Measurements from ENCODE around the gene COBL.

The COBL gene

GRCh38 chr7:50983850-50984249 lies 332.8 kb downstream of the COBL start:
- intact Hi-C loops (cut with DNase I; ENCODE audit: low total_unique reads), result no loop called here
- Histone ChIP-seq H3K4me1 (no peaks in the 10 kb centered on the region), H3K4me3 (no peak overlapping the region), H3K9me3 (no peaks in the 10 kb centered on the region), H3K27me3 (peaks cover 0 to 4% of the 10 kb centered on the region in 2 donors), H3K36me3 (no peaks in the 10 kb centered on the region), H3K27ac (no peak overlapping the region)
- DNase-seq, result no peak
- TF ChIP-seq, protein P1, sequence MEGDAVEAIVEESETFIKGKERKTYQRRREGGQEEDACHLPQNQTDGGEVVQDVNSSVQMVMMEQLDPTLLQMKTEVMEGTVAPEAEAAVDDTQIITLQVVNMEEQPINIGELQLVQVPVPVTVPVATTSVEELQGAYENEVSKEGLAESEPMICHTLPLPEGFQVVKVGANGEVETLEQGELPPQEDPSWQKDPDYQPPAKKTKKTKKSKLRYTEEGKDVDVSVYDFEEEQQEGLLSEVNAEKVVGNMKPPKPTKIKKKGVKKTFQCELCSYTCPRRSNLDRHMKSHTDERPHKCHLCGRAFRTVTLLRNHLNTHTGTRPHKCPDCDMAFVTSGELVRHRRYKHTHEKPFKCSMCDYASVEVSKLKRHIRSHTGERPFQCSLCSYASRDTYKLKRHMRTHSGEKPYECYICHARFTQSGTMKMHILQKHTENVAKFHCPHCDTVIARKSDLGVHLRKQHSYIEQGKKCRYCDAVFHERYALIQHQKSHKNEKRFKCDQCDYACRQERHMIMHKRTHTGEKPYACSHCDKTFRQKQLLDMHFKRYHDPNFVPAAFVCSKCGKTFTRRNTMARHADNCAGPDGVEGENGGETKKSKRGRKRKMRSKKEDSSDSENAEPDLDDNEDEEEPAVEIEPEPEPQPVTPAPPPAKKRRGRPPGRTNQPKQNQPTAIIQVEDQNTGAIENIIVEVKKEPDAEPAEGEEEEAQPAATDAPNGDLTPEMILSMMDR (IDR thresholded peaks at IDR 0.05), result no peak

DNA sequence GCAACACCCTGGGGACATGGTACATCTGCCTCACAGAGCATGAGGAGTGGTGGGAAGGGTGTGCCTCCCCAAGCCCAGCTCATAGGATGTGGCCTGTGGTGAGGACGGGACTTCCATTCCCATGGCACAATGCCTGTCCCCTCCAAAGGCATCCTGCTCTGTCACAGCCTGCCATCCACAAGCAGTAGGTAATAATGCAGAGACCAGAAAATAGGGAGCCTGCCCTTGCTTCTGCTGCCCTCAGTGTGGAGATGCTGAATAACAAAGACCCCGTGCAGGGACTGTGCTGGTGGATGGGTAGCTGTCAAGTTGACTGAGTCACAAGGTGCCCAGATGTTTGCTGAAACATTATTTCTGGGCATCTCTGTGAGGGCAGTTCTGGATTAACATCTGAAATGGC lies 334.0 kb downstream of the COBL start:
- H3K27me3 ChIP-seq, result peaks cover 0 to 4% of the 10 kb centered on the region in 2 donors
- no peak overlapping the region for H3K27ac ChIP-seq
- DNase-seq, result no peak
- no peaks in the 10 kb centered on the region for H3K4me1 ChIP-seq
- intact Hi-C loops (cut with DNase I; ENCODE audit: low total_unique reads), result no loop called here
- no peaks in the 10 kb centered on the region for H3K9me3 ChIP-seq
- no peaks in the 10 kb centered on the region for H3K36me3 ChIP-seq
- H3K4me3 ChIP-seq, result no peak overlapping the region
- TF ChIP-seq, protein P1 (IDR thresholded peaks at IDR 0.05), result no peak

DNA sequence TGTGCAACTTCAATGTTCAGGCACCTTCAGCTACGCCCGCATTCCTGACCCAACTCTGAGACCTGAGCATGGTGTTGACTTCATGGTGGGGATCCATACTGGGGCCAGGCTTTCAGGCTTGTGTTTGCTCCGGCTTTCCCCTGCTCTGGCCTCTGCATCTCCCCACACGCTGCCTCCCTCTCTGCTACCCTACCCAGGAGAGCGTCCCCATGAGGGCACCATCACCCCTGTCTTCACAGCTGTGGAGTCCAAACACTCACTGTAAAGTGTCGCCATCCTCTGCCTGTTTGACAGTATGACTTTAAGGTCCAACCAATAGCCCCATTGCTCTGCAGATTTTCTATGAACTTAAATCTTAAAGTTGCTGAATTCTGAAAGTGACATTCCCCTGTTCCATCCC lies 334.9 kb downstream of the COBL start:
- Histone ChIP-seq H3K27me3 (peaks cover 0 to 4% of the 10 kb centered on the region in 2 donors), H3K4me3 (no peak overlapping the region), H3K27ac (no peak overlapping the region), H3K36me3 (no peaks in the 10 kb centered on the region), H3K9me3 (no peaks in the 10 kb centered on the region), H3K4me1 (no peaks in the 10 kb centered on the region)
- intact Hi-C loops (cut with DNase I; ENCODE audit: low total_unique reads), result no loop called here
- TF ChIP-seq, protein P1 (IDR thresholded peaks at IDR 0.05), result no peak
- DNase-seq, result no peak

- Histone ChIP-seq H3K4me1 (no peaks in the 10 kb centered on the region), H3K27ac (no peak overlapping the region), H3K9me3 (no peaks in the 10 kb centered on the region), H3K27me3 (peaks cover 0 to 4% of the 10 kb centered on the region in 2 donors), H3K36me3 (no peaks in the 10 kb centered on the region), H3K4me3 (no peak overlapping the region)
- DNase-seq, result no peak
- TF ChIP-seq, protein P1 (IDR thresholded peaks at IDR 0.05), result no peak
- intact Hi-C loops (cut with DNase I; ENCODE audit: low total_unique reads), result no loop called here
Observed at GRCh38 chr7:50980411-50980810, 336.2 kb downstream of the COBL start.

- Histone ChIP-seq H3K9me3 (no peaks in the 10 kb centered on the region), H3K27me3 (peaks cover 0 to 4% of the 10 kb centered on the region in 2 donors), H3K4me1 (no peaks in the 10 kb centered on the region), H3K36me3 (no peaks in the 10 kb centered on the region), H3K27ac (no peak overlapping the region), H3K4me3 (no peak overlapping the region)
- DNase-seq, result no peak
- intact Hi-C loops (cut with DNase I; ENCODE audit: low total_unique reads), result no loop called here
- TF ChIP-seq, protein P1 (IDR thresholded peaks at IDR 0.05), result no peak
Observed at GRCh38 chr7:50978633-50979215, 337.9 kb downstream of the COBL start.

- Histone ChIP-seq H3K4me3 (no peak overlapping the region), H3K9me3 (no peaks in the 10 kb centered on the region), H3K36me3 (no peaks in the 10 kb centered on the region), H3K27ac (no peak overlapping the region), H3K4me1 (no peaks in the 10 kb centered on the region), H3K27me3 (no peaks in the 10 kb centered on the region)
- intact Hi-C loops (cut with DNase I; ENCODE audit: low total_unique reads), result no loop called here
- TF ChIP-seq, protein P1 (IDR thresholded peaks at IDR 0.05), result no peak
- DNase-seq, result no peak
Observed at GRCh38 chr7:50977421-50977820, 339.2 kb downstream of the COBL start.
